ENCODE data around the gene SCN3A. TPM values are rescaled to one million over a fixed set of nuclear protein-coding genes. Genes with fewer than 3 reads are reported as not detected.

SCN3A gene
- total RNA-seq, 1 experiment from 2014 or later = not detected

DNA sequence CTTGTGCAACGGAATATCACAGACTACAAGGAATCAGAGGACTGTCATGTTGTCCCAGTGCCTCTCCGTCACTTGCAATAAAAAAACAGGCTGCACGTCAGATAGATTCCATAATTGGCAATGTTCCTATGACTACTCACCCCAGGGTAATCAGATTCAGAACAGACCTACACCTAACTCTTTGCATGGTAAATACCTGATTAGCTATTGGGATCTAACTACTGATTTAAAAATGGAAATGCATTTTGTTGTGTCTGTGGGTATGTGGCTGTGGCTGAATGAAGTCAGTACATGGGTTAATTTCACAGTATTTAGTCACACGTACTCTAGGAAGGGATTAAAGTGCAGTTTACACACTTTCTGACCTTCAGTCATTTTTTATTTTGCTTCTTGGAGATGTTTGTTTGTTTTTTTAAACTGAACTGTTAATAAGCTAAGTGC lies 91.7 kb downstream of the SCN3A start:
- H3K27me3 ChIP-seq (ENCODE audit: control insufficient read depth, insufficient read depth, low read length) = no peaks in the 10 kb centered on the region
- H3K4me3 ChIP-seq (ENCODE audit: insufficient read depth, low read depth, low read length) = no peak overlapping the region

DNA sequence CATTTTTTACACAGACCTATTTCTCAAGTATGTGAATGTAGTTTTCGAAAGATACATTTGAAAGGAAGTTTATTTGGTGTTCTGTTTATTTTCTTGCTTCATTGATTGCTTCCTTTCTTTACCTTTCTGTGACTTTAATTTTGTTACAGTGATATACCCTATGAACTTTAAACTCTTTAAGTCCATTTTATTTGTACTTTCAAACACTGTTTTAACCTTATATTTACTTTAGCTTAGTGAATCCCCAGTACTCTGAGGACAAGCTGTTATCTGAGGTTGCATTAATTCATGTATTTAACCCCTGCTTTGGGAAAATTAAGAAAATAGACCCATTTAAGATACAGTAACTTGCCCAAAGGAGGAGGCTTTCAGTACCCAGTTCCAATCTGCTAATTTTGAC lies 93.5 kb downstream of the SCN3A start:
- Histone ChIP-seq H3K4me3 (ENCODE audit: insufficient read depth, low read depth, low read length) (no peak overlapping the region), H3K27me3 (ENCODE audit: control insufficient read depth, insufficient read depth, low read length) (no peaks in the 10 kb centered on the region), H3K36me3 (replicated peaks; ENCODE audit: control insufficient read depth, insufficient read depth, low read length) (no peaks in the 10 kb centered on the region)
- no peak for DNase-seq

More for the DNA sequence above, 91.7 kb downstream of the SCN3A start:
- no peaks in the 10 kb centered on the region for H3K36me3 ChIP-seq (replicated peaks; ENCODE audit: control insufficient read depth, insufficient read depth, low read length)
- no peak for DNase-seq

DNA sequence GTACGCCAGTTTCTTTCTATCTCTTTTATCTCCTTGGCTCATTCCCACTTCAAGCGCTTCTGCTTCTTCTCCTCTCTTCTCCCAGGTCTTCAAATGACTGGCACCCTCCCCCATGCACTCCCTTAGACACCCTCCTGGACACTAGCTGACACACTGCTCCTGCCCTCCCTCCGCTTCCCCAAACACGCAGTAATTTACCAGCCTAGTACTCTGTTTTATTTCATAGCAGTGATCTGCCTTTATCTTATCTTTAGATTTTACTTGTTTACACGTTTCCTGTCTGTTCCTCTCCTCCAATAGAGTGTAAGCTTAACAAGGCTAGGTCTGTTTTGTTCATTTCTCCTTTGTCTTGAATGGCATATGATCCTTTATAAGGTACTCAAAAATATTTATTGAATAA lies 93.9 kb downstream of the SCN3A start:
- DNase-seq = no peak
- no peaks in the 10 kb centered on the region for H3K36me3 ChIP-seq (replicated peaks; ENCODE audit: control insufficient read depth, insufficient read depth, low read length)
- no peak overlapping the region for H3K4me3 ChIP-seq (ENCODE audit: insufficient read depth, low read depth, low read length)
- no peaks in the 10 kb centered on the region for H3K27me3 ChIP-seq (ENCODE audit: control insufficient read depth, insufficient read depth, low read length)

DNA sequence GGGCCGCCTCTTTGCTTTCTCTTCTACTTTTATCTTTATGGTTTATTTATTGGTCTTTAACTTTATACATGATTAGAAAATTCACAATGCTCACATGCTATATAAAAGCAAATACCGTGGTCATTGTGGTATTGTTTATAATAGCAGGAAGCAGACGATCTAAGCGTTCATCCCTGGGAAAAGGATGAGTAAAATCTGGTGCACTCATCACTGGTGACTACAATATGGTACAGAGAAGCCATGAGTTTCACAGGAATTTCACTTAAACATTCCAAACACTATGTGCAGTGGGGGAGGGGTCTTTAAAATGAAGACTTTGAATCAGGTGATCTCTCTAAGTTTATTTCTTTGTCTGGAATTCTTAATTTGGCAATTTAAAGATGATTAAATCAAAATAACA lies 97.9 kb downstream of the SCN3A start:
- DNase-seq = no peak
- Histone ChIP-seq H3K4me3 (ENCODE audit: insufficient read depth, low read depth, low read length) (no peak overlapping the region), H3K27me3 (ENCODE audit: control insufficient read depth, insufficient read depth, low read length) (no peaks in the 10 kb centered on the region), H3K36me3 (replicated peaks; ENCODE audit: control insufficient read depth, insufficient read depth, low read length) (no peaks in the 10 kb centered on the region)

DNA sequence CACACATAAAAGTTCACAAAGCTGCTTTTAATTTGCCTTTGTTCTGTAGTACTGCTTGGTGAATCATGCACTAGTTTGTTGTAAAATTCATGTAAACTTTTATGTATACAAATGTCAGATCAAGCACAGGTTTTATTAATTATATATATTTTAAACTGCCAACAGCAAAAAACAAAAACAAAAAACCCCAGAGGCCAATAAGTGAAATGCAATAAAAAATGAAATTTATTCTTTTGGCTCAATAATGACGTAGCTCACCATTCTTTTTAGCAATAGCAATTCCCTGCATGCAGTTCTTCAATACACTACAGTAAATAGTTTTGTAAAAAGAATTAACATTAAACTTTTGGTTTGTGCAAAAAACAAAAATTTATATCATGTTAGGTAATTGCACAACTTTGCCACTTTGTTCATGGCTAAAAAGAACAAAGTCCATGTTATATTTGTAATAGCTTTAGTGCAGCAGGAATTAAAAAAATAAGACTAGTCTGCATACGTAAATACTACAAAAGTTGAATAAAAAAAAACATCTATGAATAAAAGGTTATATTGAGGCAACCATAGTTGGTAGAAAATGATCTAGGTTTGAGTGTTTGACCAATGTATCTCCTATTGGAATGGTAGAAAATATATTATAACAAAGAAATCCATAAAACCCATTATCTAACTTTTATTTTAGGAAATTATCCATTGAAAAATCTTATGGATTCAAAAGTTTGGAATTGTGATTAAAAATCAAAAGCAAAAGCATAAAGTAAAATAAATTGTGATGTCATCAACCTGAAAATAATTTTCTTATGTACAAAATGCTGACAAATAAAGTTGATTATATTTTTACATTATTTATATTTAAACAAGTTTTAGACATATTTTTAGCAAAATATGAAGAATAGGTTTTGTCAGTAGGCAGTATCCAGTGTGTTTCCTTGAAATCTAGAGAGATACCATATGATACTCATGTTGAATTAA lies 115.6 kb downstream of the SCN3A start:
- no peaks in the 10 kb centered on the region for H3K27me3 ChIP-seq (ENCODE audit: control insufficient read depth, insufficient read depth, low read length)
- no peaks in the 10 kb centered on the region for H3K36me3 ChIP-seq (replicated peaks; ENCODE audit: control insufficient read depth, insufficient read depth, low read length)
- H3K4me3 ChIP-seq (ENCODE audit: insufficient read depth, low read depth, low read length) = no peak overlapping the region
- no peak for DNase-seq

DNA sequence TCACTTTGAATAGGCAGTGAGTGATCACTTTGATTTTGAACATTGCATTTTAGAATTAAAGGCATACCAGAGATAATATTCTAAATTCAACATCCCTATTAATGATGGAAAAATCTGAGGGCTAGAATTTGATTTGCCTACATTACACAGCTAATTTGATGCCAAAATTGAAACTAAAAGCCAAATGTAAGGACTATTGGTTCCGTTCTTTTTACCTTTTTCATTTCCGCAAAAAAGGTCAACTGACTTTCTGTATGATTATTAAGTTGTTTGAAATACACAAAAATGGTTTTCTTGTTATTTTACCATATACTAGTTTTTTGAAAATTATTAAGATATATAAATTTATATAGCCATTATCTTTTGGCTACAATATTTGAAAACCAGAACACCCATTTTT lies 117.5 kb downstream of the SCN3A start:
- Histone ChIP-seq H3K27me3 (ENCODE audit: control insufficient read depth, insufficient read depth, low read length) (no peaks in the 10 kb centered on the region), H3K36me3 (replicated peaks; ENCODE audit: control insufficient read depth, insufficient read depth, low read length) (no peaks in the 10 kb centered on the region), H3K4me3 (ENCODE audit: insufficient read depth, low read depth, low read length) (no peak overlapping the region)
- DNase-seq = no peak

DNA sequence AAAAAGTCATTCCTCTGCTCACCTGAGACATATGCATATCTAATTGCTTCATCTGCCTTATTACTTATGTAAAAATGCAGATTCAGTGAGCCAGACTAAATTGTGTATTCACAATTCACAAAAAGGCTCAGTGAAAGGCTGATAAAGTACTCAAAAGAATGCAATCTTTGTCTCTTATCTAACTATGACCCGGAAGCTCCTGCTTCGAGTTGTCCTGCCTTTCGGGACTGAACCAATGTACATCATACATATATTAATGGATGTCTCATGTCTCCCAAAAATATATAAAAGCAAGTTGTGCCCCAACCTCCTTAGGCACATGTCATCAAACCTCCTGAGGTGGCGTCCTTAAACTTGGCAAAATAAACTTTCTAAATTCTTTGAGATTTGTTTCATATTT lies 120.5 kb downstream of the SCN3A start:
- H3K27me3 ChIP-seq (ENCODE audit: control insufficient read depth, insufficient read depth, low read length) = no peaks in the 10 kb centered on the region
- no peak for DNase-seq
- H3K36me3 ChIP-seq (replicated peaks; ENCODE audit: control insufficient read depth, insufficient read depth, low read length) = no peaks in the 10 kb centered on the region
- H3K4me3 ChIP-seq (ENCODE audit: insufficient read depth, low read depth, low read length) = no peak overlapping the region

DNA sequence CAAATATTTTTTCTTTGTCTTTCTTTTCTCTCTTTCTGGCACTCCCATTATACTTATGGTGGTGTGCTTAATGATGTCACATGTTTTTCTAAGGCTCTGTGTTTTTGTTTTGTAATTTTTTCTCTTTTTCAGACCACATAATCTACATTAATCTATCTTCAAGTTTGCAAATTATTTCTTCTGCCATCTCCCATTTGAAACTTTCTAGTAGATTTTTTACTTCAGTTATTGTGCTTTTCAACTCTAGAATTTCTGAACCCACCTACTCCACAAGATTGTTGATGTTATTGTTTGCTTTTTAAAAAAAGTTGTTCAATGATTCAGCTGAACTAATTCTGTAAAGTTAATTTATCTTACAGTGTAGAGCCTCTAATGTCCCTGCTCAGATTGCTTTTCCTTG lies 121.4 kb downstream of the SCN3A start:
- Histone ChIP-seq H3K4me3 (ENCODE audit: insufficient read depth, low read depth, low read length) (no peak overlapping the region), H3K27me3 (ENCODE audit: control insufficient read depth, insufficient read depth, low read length) (no peaks in the 10 kb centered on the region), H3K36me3 (replicated peaks; ENCODE audit: control insufficient read depth, insufficient read depth, low read length) (no peaks in the 10 kb centered on the region)
- no peak for DNase-seq

DNA sequence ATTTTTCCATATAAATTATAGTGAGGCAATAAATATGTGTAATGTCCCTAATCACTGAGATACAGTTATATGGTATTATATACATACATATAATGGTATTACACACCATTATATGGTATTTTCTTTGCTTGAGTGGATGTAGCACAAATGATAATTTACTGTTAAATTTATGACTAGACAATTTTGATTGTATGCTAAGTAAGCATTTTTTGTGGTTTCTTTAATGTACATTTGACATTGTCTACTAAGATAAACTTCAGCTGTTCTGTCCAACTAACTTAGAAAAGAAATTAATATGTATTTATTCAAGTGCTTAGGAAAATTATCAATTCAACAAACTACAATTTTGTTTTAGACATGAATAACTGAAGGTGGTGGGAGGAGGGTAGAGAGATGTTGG lies 122.6 kb downstream of the SCN3A start:
- DNase-seq = no peak
- no peaks in the 10 kb centered on the region for H3K27me3 ChIP-seq (ENCODE audit: control insufficient read depth, insufficient read depth, low read length)
- no peak overlapping the region for H3K4me3 ChIP-seq (ENCODE audit: insufficient read depth, low read depth, low read length)
- H3K36me3 ChIP-seq (replicated peaks; ENCODE audit: control insufficient read depth, insufficient read depth, low read length) = no peaks in the 10 kb centered on the region

DNA sequence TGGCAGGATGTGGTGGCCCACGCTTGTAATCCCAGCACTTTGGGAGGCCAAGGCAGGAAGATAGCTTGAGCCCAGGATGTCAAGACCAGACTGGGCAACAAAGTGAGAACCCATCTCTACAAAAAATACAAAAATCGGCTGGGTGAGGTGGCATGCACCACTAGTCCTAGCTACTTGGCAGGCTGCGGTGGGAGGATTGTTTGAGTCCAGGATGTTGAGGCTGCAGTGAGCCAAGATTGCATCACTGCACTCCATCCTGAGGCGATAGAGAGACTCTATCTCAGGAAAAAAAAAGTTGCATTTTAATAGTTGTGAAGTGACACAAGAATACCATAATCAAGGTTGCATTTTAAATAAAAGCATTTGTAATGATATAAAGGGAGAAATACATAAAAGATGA lies 124.4 kb downstream of the SCN3A start:
- DNase-seq = no peak
- Histone ChIP-seq H3K4me3 (ENCODE audit: insufficient read depth, low read depth, low read length) (no peak overlapping the region), H3K36me3 (replicated peaks; ENCODE audit: control insufficient read depth, insufficient read depth, low read length) (no peaks in the 10 kb centered on the region)

DNA sequence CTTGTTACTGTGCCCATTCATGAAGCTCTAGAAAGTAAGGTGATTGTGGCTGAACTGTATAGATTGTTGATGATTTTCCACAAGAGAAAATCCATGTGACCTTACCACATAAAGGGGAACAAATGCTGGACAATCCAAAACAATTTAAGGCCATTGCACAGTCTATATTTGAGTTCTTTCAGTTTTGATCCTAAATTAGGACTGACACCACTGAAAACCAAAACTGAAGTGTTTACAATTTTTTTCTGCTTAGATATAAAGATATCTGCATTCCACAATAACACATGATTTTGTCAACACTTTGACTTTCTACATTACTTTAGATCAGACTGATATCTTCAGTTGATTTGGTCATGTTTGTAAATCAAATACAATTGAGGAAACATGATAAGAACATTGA lies 124.9 kb downstream of the SCN3A start:
- H3K27me3 ChIP-seq (ENCODE audit: control insufficient read depth, insufficient read depth, low read length) = no peaks in the 10 kb centered on the region
- DNase-seq = no peak
- H3K36me3 ChIP-seq (replicated peaks; ENCODE audit: control insufficient read depth, insufficient read depth, low read length) = no peaks in the 10 kb centered on the region
- H3K4me3 ChIP-seq (ENCODE audit: insufficient read depth, low read depth, low read length) = no peak overlapping the region

More for the DNA sequence above, 124.4 kb downstream of the SCN3A start:
- no peaks in the 10 kb centered on the region for H3K27me3 ChIP-seq (ENCODE audit: control insufficient read depth, insufficient read depth, low read length)

DNA sequence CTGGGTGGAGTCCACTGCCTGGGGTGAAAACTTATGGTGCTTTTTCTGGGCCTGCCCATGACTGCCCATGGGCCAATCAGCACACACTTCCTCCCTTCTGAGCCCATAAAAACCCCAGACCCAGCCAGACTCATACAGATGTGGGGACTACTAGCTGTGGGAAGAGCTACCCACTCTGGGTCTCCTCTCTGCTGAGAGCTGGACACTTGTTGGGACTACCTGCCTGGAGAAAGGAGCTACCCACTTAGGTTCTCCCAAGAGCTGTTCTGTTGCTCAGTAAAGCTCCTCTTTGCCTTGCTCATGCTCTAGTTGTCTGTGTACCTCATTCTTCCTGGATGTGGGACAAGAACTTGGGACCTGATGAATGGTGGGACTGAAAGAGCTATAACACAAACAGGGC lies 129.0 kb downstream of the SCN3A start:
- no peak for DNase-seq
- Histone ChIP-seq H3K36me3 (replicated peaks; ENCODE audit: control insufficient read depth, insufficient read depth, low read length) (no peaks in the 10 kb centered on the region), H3K27me3 (ENCODE audit: control insufficient read depth, insufficient read depth, low read length) (no peaks in the 10 kb centered on the region), H3K4me3 (ENCODE audit: insufficient read depth, low read depth, low read length) (no peak overlapping the region)

DNA sequence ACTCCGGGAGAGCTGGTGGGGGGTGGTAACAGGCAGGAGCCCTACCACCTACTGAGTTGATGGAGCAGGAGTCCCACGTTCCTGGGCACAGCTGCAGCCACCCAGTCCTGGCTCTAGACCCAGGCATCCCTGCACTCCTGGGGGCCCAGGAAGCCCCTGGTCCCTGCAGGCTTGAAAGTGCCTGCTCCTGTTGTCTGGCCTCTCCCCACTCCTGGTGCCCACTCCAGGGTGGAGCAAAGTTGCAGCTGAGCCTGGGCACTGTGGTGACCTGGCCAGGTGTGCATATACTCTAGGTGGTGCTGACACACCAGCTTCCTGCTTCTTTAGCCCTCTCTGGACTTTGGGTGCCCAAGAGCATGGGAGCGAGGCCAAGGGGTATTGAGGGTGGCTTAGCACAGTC lies 129.5 kb downstream of the SCN3A start:
- Histone ChIP-seq H3K4me3 (ENCODE audit: insufficient read depth, low read depth, low read length) (no peak overlapping the region), H3K36me3 (replicated peaks; ENCODE audit: control insufficient read depth, insufficient read depth, low read length) (no peaks in the 10 kb centered on the region), H3K27me3 (ENCODE audit: control insufficient read depth, insufficient read depth, low read length) (no peaks in the 10 kb centered on the region)
- DNase-seq = no peak

DNA sequence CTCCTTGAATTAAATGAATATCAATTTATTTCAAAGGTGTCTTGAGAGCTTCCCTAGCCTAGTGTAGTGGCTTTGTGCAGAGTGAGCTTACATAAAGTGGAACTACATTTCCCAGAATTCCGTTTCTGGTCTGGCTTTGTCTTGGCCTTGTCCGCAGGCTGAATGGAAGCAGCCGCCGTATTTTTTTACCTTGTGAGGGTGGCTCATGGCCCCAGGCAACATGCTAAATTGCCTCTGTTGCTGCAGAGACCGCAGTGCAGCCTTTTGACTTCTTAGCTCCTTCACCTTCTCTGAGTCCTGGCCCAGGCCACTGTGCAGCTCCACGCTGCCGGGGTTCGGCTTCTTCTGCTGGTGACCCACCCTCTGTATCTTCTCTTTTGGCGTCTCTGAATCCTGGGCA lies 133.8 kb downstream of the SCN3A start:
- DNase-seq = peak; percentile 16
- no peaks in the 10 kb centered on the region for H3K36me3 ChIP-seq (replicated peaks; ENCODE audit: control insufficient read depth, insufficient read depth, low read length)
- no peaks in the 10 kb centered on the region for H3K27me3 ChIP-seq (ENCODE audit: control insufficient read depth, insufficient read depth, low read length)
- H3K4me3 ChIP-seq (ENCODE audit: insufficient read depth, low read depth, low read length) = no peak overlapping the region

DNA sequence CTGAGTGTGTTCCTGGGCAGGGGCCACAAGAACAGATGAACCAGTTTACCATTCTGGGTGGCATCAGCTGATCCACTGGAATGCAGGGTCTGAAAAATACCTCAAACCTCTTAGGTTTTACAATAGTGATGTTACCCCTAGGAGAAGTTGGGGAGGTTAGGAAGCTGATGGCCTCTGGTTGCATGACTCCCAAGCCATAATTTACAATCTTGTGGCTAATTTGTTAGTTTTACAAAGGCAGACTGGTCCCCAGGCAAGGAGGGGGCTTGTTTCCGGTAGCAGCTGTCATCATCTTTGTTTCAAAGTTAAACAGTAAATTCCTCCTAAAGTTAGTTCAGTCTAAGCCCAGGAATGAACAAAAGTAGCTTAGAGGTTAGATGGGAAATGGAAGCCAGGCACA lies 134.7 kb downstream of the SCN3A start:
- Histone ChIP-seq H3K36me3 (replicated peaks; ENCODE audit: control insufficient read depth, insufficient read depth, low read length) (no peaks in the 10 kb centered on the region), H3K4me3 (ENCODE audit: insufficient read depth, low read depth, low read length) (no peak overlapping the region), H3K27me3 (ENCODE audit: control insufficient read depth, insufficient read depth, low read length) (no peaks in the 10 kb centered on the region)
- DNase-seq = no peak

DNA sequence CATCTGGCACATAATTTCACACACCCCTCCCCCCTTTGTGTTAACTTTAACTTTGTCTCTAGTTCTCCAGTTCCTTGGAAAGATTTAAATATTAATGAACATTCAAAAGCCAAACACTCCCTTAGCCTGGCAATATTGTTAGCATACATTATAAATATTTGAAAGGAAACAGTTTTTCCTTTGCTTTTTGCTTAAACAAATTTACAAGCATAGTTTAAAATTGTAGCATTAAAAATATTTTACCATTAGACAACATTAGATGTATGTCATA lies 135.4 kb downstream of the SCN3A start:
- no peak overlapping the region for H3K4me3 ChIP-seq (ENCODE audit: insufficient read depth, low read depth, low read length)
- H3K27me3 ChIP-seq (ENCODE audit: control insufficient read depth, insufficient read depth, low read length) = no peaks in the 10 kb centered on the region
- no peak for DNase-seq
- no peaks in the 10 kb centered on the region for H3K36me3 ChIP-seq (replicated peaks; ENCODE audit: control insufficient read depth, insufficient read depth, low read length)
